GM23338 (cell line): Measurements from ENCODE around the gene SCML1. TPM values are rescaled to one million over a fixed set of nuclear protein-coding genes. Genes with fewer than 3 reads are reported as not detected.
A peak's percentile ranks its signal among the peaks of the same experiment; 100 is the strongest.

Source experiments
- ATAC-seq: fragments of 200-7000 bp; cut with Tn5 transposase; 3 replicates; pipeline ENCODE4 v1.9.1; 2020
- DNase-seq: peaks from one replicate; pipeline ENCODE4 v3.0.0-alpha.2; 2015; ENCODE audit warnings: low spot score
- H2AFZ ChIP-seq: fragments of 200-600 bp; sonication (generic); 2 replicates; pipeline ENCODE4 v1.8.0; 2016; ENCODE audit warnings: antibody characterized with exemption, mild to moderate bottlenecking, moderate library complexity
- H3F3A ChIP-seq: fragments of 200-600 bp; sonication (generic); replicated peaks from 2 replicates; pipeline ENCODE4 v1.8.0; 2017; ENCODE audit warnings: antibody characterized with exemption, mixed run types, low read depth
- H3K27ac ChIP-seq: fragments of 200-600 bp; sonication (generic); 2 replicates; pipeline ENCODE4 v1.6.1; 2016; ENCODE audit warnings: low read depth
- H3K27me3 ChIP-seq: fragments of 200-600 bp; sonication (generic); 2 replicates; pipeline ENCODE4 v1.8.0; 2016; ENCODE audit warnings: mild to moderate bottlenecking, mixed run types, moderate library complexity; ENCODE audit not compliant: insufficient read depth
- H3K36me3 ChIP-seq: fragments of 200-600 bp; sonication (generic); 2 replicates; pipeline ENCODE4 v1.8.0; 2016; ENCODE audit warnings: mild to moderate bottlenecking; ENCODE audit not compliant: insufficient read depth
- H3K4me1 ChIP-seq: fragments of 200-600 bp; sonication (generic); 2 replicates; pipeline ENCODE4 v1.8.0; 2016; ENCODE audit warnings: mild to moderate bottlenecking, moderate library complexity; ENCODE audit not compliant: insufficient read depth
- H3K4me2 ChIP-seq: fragments of 200-600 bp; sonication (generic); 2 replicates; pipeline ENCODE4 v1.7.1; 2017; ENCODE audit warnings: mixed run types
- H3K4me3 ChIP-seq: fragments of 200-600 bp; sonication (generic); 2 replicates; pipeline ENCODE4 v1.6.1; 2016; ENCODE audit warnings: mixed run types
- H3K79me2 ChIP-seq: fragments of 200-600 bp; sonication (generic); replicated peaks from 2 replicates; pipeline ENCODE4 v1.8.0; 2017; ENCODE audit warnings: mild to moderate bottlenecking; ENCODE audit not compliant: insufficient read depth
- H3K9me2 ChIP-seq: fragments of 200-600 bp; sonication (generic); 2 replicates; pipeline ENCODE4 v1.8.0; 2017; ENCODE audit not compliant: insufficient read depth
- H4K20me1 ChIP-seq: fragments of 200-600 bp; sonication (generic); replicated peaks from 2 replicates; pipeline ENCODE4 v1.8.0; 2017; ENCODE audit warnings: mild to moderate bottlenecking; ENCODE audit not compliant: insufficient read depth
- H3K27ac Mint-ChIP-seq: 2 replicates; pipeline ENCODE4 v1.8.0; 2020; ENCODE audit warnings: inconsistent platforms, mild to moderate bottlenecking, moderate library complexity, mixed read lengths
- H3K27me3 Mint-ChIP-seq: 3 replicates; pipeline ENCODE4 v1.8.0; 2022; ENCODE audit warnings: low read depth, mild to moderate bottlenecking, moderate library complexity, mixed read lengths, inconsistent platforms; ENCODE audit not compliant: insufficient read depth, poor library complexity
- H3K36me3 Mint-ChIP-seq: 3 replicates; pipeline ENCODE4 v1.8.0; 2021; ENCODE audit warnings: low read depth, mild to moderate bottlenecking, inconsistent platforms, moderate library complexity, mixed read lengths
- H3K4me1 Mint-ChIP-seq: 3 replicates; pipeline ENCODE4 v1.8.0; 2020; ENCODE audit warnings: mild to moderate bottlenecking, inconsistent platforms, mixed read lengths
- H3K4me3 Mint-ChIP-seq: 3 replicates; pipeline ENCODE4 v1.8.0; 2021; ENCODE audit warnings: moderate library complexity, mild to moderate bottlenecking, inconsistent platforms, mixed read lengths
- H3K9me3 Mint-ChIP-seq: 3 replicates; pipeline ENCODE4 v1.8.0; 2020; ENCODE audit warnings: moderate library complexity, mild to moderate bottlenecking, inconsistent platforms, mixed read lengths
- CREB1 ChIP-seq: fragments of 250-450 bp; sonication (Bioruptor Pico); IDR thresholded peaks from 2 replicates; pipeline ENCODE4 v1.5.0; 2020; ENCODE audit warnings: low read depth, mild to moderate bottlenecking, moderate library complexity
- CTCF ChIP-seq, 2 experiments: fragments of 200-600 bp in 1 of 2; sonication (generic) in 1 of 2; conservative IDR thresholded peaks; 2 replicates each; pipeline versions ENCODE4 v1.5.1 to v1.6.1; 2016 to 2017; ENCODE audit warnings: antibody characterized with exemption in 2 of 2, low read depth in 2 of 2, mild to moderate bottlenecking in 2 of 2, moderate library complexity in 1 of 2
- ETS1 ChIP-seq: IDR thresholded peaks from 2 replicates; pipeline ENCODE4 v1.6.1; 2016; ENCODE audit warnings: antibody characterized with exemption
- EZH2 ChIP-seq: fragments of 200-600 bp; sonication (generic); IDR thresholded peaks from one replicate; pipeline ENCODE4 v1.8.0; 2017; ENCODE audit warnings: antibody characterized with exemption, mild to moderate bottlenecking, low read depth; ENCODE audit not compliant: unreplicated experiment
- EZH2phosphoT487 ChIP-seq: fragments of 200-600 bp; sonication (generic); IDR thresholded peaks from one replicate; pipeline ENCODE4 v1.8.1; 2018; ENCODE audit warnings: antibody characterized with exemption; ENCODE audit not compliant: unreplicated experiment
- POLR2AphosphoS5 ChIP-seq: IDR thresholded peaks from 2 replicates; pipeline ENCODE4 v1.6.1; 2016; ENCODE audit warnings: antibody characterized with exemption, low read depth
- REST ChIP-seq: IDR thresholded peaks from one replicate; pipeline ENCODE4 v1.6.1; 2018; ENCODE audit warnings: antibody characterized with exemption; ENCODE audit not compliant: unreplicated experiment
- ZNF331 ChIP-seq: fragments of 250-450 bp; sonication (Bioruptor Pico); IDR thresholded peaks from 2 replicates; pipeline ENCODE4 v1.5.0; 2020; ENCODE audit warnings: low read depth, mild to moderate bottlenecking, moderate library complexity
- long read RNA-seq: library from polyadenylated mRNA; unstranded; transcript quantifications from one replicate; pipeline ENCODE4 v2.0.0, GENCODE V29; 2020; ENCODE audit not compliant: unreplicated experiment
- polyA plus RNA-seq: library from polyadenylated mRNA; unstranded; fragments of >200 nt; fragmentation: Nextera tagmentation; extraction: Ambion mirVana; gene quantifications from 2 replicates; pipeline ENCODE4 v1.2.1, GENCODE V29; 2016
- total RNA-seq: library from RNA; depleted of rRNA; stranded (reverse); fragments of >200 nt; shearing (Covaris generic); gene quantifications from 2 replicates; pipeline ENCODE4 v1.2.3, GENCODE V29; 2014; rRNA removed

Gene SCML1
- total RNA-seq (4.0 and 5.4 TPM in 2 replicates), polyA plus RNA-seq (4.8 and 6.4 TPM in 2 replicates)
- long read RNA-seq, result 0 reads

- no peaks in the 10 kb centered on the region for H3K4me1 ChIP-seq
- Mint-ChIP-seq H3K27me3 (peaks cover 20% of the 10 kb centered on the region), H3K27ac (peak within 1 kb of the TSS; percentile 86; the same call in 1 of the 2 replicates), H3K9me3 (no peaks in the 10 kb centered on the region), H3K36me3 (no peaks in the 10 kb centered on the region), H3K4me1 (peaks cover 14% of the 10 kb centered on the region; the same call in 2 of the 3 replicates), H3K4me3 (peak within 1 kb of the TSS; percentile 79)
- peak within 1 kb of the TSS; percentile 83 for H3K4me2 ChIP-seq
- H4K20me1 ChIP-seq, result no peaks in the 10 kb centered on the region
- no peaks in the 10 kb centered on the region for H3K9me2 ChIP-seq
- peak within 1 kb of the TSS; percentile 62 for H3K4me3 ChIP-seq
- 0 out of 2 replicates have a peak within 1 kb of the TSS, but pooled peaks have one; percentile 55 for H3K27ac ChIP-seq
- H3K36me3 ChIP-seq, result no peaks in the 10 kb centered on the region
- peak within 1 kb of the TSS; percentile 69 for H2AFZ ChIP-seq
- no peaks in the 10 kb centered on the region for H3K79me2 ChIP-seq
- ATAC-seq (peak; percentile 88), DNase-seq (peak; percentile 95)
- TF ChIP-seq REST (no peak), POLR2AphosphoS5 (no peak), ETS1 (no peak), CREB1 (CRISPR knock-in tag) (peak; percentile 88), EZH2 (no peak)
- H3K27me3 ChIP-seq, result peaks cover 24% of the 10 kb centered on the region
- no peaks in the 10 kb centered on the region for H3F3A ChIP-seq
These were observed at the start of gene SCML1 for GRCh38 chrX:17736856-17737709. Gene SCML1 (plus strand): TSS chrX:17737493. CDS start chrX:17744187, 6,694 bp downstream.

GRCh38 chrX:17687648-17688047 is 49.6 kb upstream of the SCML1 start:
- no peaks in the 10 kb centered on the region for H3F3A ChIP-seq
- ATAC-seq (no peak), DNase-seq (no peak)
- H3K4me1 Mint-ChIP-seq, result peaks cover 6% of the 10 kb centered on the region; the same call in 2 of the 3 replicates
- H3K4me1 ChIP-seq, result no peaks in the 10 kb centered on the region
- H3K27me3 ChIP-seq, result no peaks in the 10 kb centered on the region
- H3K27ac ChIP-seq, result no peak overlapping the region
- H3K79me2 ChIP-seq, result no peaks in the 10 kb centered on the region
- no peaks in the 10 kb centered on the region for H4K20me1 ChIP-seq
- no peaks in the 10 kb centered on the region for H3K36me3 Mint-ChIP-seq
- H2AFZ ChIP-seq, result no peak overlapping the region
- H3K27ac Mint-ChIP-seq, result no peak overlapping the region
- no peak for TF ChIP-seq ZNF331 (CRISPR knock-in tag)
- no peak for TF ChIP-seq EZH2phosphoT487
- TF ChIP-seq ETS1, result no peak
- no peak for TF ChIP-seq CTCF (conservative IDR thresholded peaks at IDR 0.05; ENCODE audit: low read depth in 2 of 2)
- TF ChIP-seq CREB1 (CRISPR knock-in tag), result no peak
- no peak for TF ChIP-seq REST
- H3K9me2 ChIP-seq, result no peaks in the 10 kb centered on the region
- no peaks in the 10 kb centered on the region for H3K9me3 Mint-ChIP-seq
- no peaks in the 10 kb centered on the region for H3K27me3 Mint-ChIP-seq
- H3K36me3 ChIP-seq, result no peaks in the 10 kb centered on the region
- H3K4me2 ChIP-seq, result no peak overlapping the region
- no peak overlapping the region for H3K4me3 ChIP-seq
- no peak overlapping the region for H3K4me3 Mint-ChIP-seq
